B cell (primary cell): Measurements from ENCODE around the gene HMGN4. TPM values are rescaled to one million over a fixed set of nuclear protein-coding genes. Genes with fewer than 3 reads are reported as not detected.

Experiments used
- ATAC-seq: fragments of 200-7000 bp; cut with Tn5 transposase; one replicate; pipeline ENCODE4 v1.10.0; 2021; ENCODE audit warnings: low read depth, mild to moderate bottlenecking, moderate number of reproducible peaks, moderate library complexity
- CTCF ChIA-PET: fragments of 350-600 bp; sonication (Branson Sonifier 250); formaldehyde crosslinking; loops from one replicate; lab custom pipeline; 2021; ENCODE audit warnings: antibody characterized with exemption, inconsistent platforms; lab: Charles Lee
- POLR2A ChIA-PET: fragments of 350-600 bp; sonication (Branson Sonifier 250); formaldehyde crosslinking; loops from one replicate; lab custom pipeline; 2021; ENCODE audit warnings: antibody characterized with exemption; lab: Charles Lee
- DNase-seq: peaks from one replicate; pipeline ENCODE4 v3.0.0; 2013
- H2AFZ ChIP-seq: 2 replicates; pipeline ENCODE4 v1.6.1; 2012; ENCODE audit warnings: mild to moderate bottlenecking, low read depth, low read length; ENCODE audit not compliant: insufficient read depth, poor library complexity, severe bottlenecking
- H3K27ac ChIP-seq, 2 donors: 1 replicate in 1 of 2; 2 replicates in 1 of 2; pipeline ENCODE4 v1.5.1; 2012 to 2013; ENCODE audit warnings: low read length in 2 of 2, mild to moderate bottlenecking in 2 of 2, moderate library complexity in 1 of 2
- H3K27me3 ChIP-seq, 4 experiments: fragments of 200-600 bp in 1 of 4; sonication (generic) in 1 of 4; replicated peaks in 1 of 4; 1 replicate in 2 of 4; 2 replicates in 2 of 4; pipeline versions ENCODE4 v1.6.1 to v1.7.0; 2013 to 2016; ENCODE audit warnings: low read length in 3 of 4, mild to moderate bottlenecking in 2 of 4, mixed read lengths in 1 of 4, moderate library complexity in 1 of 4; ENCODE audit not compliant: insufficient read depth in 4 of 4, control insufficient read depth in 3 of 4; ENCODE audit errors: control extremely low read depth in 1 of 4
- H3K36me3 ChIP-seq, 2 experiments: replicated peaks in 1 of 2; 1 replicate in 1 of 2; 2 replicates in 1 of 2; pipeline versions ENCODE4 v1.6.1 to v1.7.1; 2013; ENCODE audit warnings: low read length in 1 of 2; ENCODE audit not compliant: insufficient read depth in 2 of 2, control insufficient read depth in 1 of 2; ENCODE audit errors: control extremely low read depth in 1 of 2, extremely low read depth in 1 of 2
- H3K4me1 ChIP-seq, 2 donors: fragments of 200-600 bp in 1 of 2; sonication (generic) in 1 of 2; 1 replicate in 1 of 2; 2 replicates in 1 of 2; pipeline versions ENCODE4 v1.5.1 to v1.6.1; 2013 to 2017; ENCODE audit warnings: low read length in 2 of 2; ENCODE audit not compliant: control insufficient read depth in 2 of 2, insufficient read depth in 2 of 2
- H3K4me2 ChIP-seq: replicated peaks from 2 replicates; pipeline ENCODE3; 2012; ENCODE audit warnings: mild to moderate bottlenecking, low read depth, low read length; ENCODE audit not compliant: poor library complexity, severe bottlenecking
- H3K4me3 ChIP-seq, 5 experiments: fragments of 200-600 bp in 1 of 5; sonication (generic) in 1 of 5; 1 replicate in 3 of 5; 2 replicates in 2 of 5; pipeline versions ENCODE4 v1.5.1 to v1.7.0; 2011 to 2016; ENCODE audit warnings: low read length in 4 of 5, mild to moderate bottlenecking in 4 of 5, low read depth in 2 of 5, control low read depth in 1 of 5, moderate library complexity in 1 of 5; ENCODE audit not compliant: insufficient read depth in 1 of 5; ENCODE audit errors: control extremely low read depth in 1 of 5, extremely low read depth in 1 of 5
- H3K79me2 ChIP-seq: fragments of 200-600 bp; sonication (generic); one replicate; pipeline ENCODE4 v1.6.0; 2016; ENCODE audit warnings: low read length; ENCODE audit not compliant: control insufficient read depth, insufficient read depth
- H3K9ac ChIP-seq: fragments of 200-600 bp; sonication (generic); 2 replicates; pipeline ENCODE4 v1.6.1; 2017; ENCODE audit warnings: mild to moderate bottlenecking, low read length, moderate library complexity
- H3K9me3 ChIP-seq, 3 donors: one replicate each; pipeline versions ENCODE4 v1.6.1 to v1.7.1; 2013; ENCODE audit warnings: low read length in 2 of 3; ENCODE audit not compliant: control insufficient read depth in 2 of 3, insufficient read depth in 1 of 3; ENCODE audit errors: control extremely low read depth in 1 of 3
- H4K20me1 ChIP-seq: 2 replicates; pipeline ENCODE4 v1.6.0; 2012; ENCODE audit warnings: mild to moderate bottlenecking, low read length; ENCODE audit not compliant: insufficient read depth, control insufficient read depth, poor library complexity, severe bottlenecking
- H3K27ac Mint-ChIP-seq: one replicate; pipeline ENCODE4 v1.8.0; 2021; ENCODE audit warnings: mixed read lengths
- H3K27me3 Mint-ChIP-seq: one replicate; pipeline ENCODE4 v1.8.0; 2021; ENCODE audit warnings: mixed read lengths
- H3K4me1 Mint-ChIP-seq: one replicate; pipeline ENCODE4 v1.8.0; 2021; ENCODE audit warnings: mixed read lengths
- H3K4me3 Mint-ChIP-seq: one replicate; pipeline ENCODE4 v1.8.0; 2021; ENCODE audit warnings: mixed read lengths
- H3K9me3 Mint-ChIP-seq: one replicate; pipeline ENCODE4 v1.8.0; 2022; ENCODE audit warnings: mixed read lengths; ENCODE audit not compliant: insufficient read depth
- EZH2 ChIP-seq: IDR thresholded peaks from 2 replicates; pipeline ENCODE4 v1.6.1; 2012; ENCODE audit warnings: borderline replicate concordance, low read depth, mild to moderate bottlenecking, moderate library complexity, low read length; ENCODE audit not compliant: insufficient read depth, poor library complexity, severe bottlenecking
- WGBS: methylation state at CpG from one replicate; pipeline ENCODE4 v1.1.5; 2013; ENCODE audit warnings: missing lambda C conversion rate; ENCODE audit not compliant: insufficient coverage; 5-methylcytosine and 5-hydroxymethylcytosine counted together
- intact Hi-C: fragments of 100-400 bp; cut with micrococcal nuclease; formaldehyde crosslinking; loops from one replicate; pipeline ENCODE4 v1.10.0; 2022
- polyA minus RNA-seq: library from RNA; depleted of rRNA, polyadenylated mRNA; stranded (reverse); fragments of >200 nt; gene quantifications from 2 replicates; pipeline ENCODE4 v1.2.3, GENCODE V29; 2012
- polyA plus RNA-seq: library from polyadenylated mRNA; depleted of rRNA; stranded (reverse); fragments of >200 nt; gene quantifications from 2 replicates; pipeline ENCODE4 v1.2.3, GENCODE V29; 2012
- total RNA-seq, 2 donors: library from RNA; stranded (reverse); fragments of 120-200 nt in 1 of 2; gene quantifications; 1 replicate in 1 of 2; 2 replicates in 1 of 2; pipeline versions ENCODE4 v1.2.3 to v1.2.4, GENCODE V29; 2013 to 2022
- TF ChIP-seq, protein P1 (sequence below): fragments of 200-600 bp; IDR thresholded peaks from one replicate; pipeline ENCODE4 v1.8.0; 2022; ENCODE audit warnings: antibody characterized with exemption, mild to moderate bottlenecking

The HMGN4 gene
- total RNA-seq (81.1 and 82.4 TPM in 2 replicates), polyA plus RNA-seq (25.7 and 37.7 TPM in 2 replicates), polyA minus RNA-seq (44.3 and 48.2 TPM in 2 replicates)
- 146 TPM for total RNA-seq (2013)

GRCh38 chr6:26537846-26538571 is at the start of gene HMGN4:
Gene HMGN4 (plus strand): TSS chr6:26538366. CDS start chr6:26545207, 6,841 bp downstream.
- WGBS: under 1% methylated on average over 47 of the region's 49 CpGs
- Histone ChIP-seq H4K20me1 (no peaks in the 10 kb centered on the region), H2AFZ (peak within 1 kb of the TSS; percentile 89), H3K4me1 (peaks cover 29 to 35% of the 10 kb centered on the region in 2 donors), H3K4me2 (peak within 1 kb of the TSS; percentile 82), H3K36me3 (peaks cover 0 to 7% of the 10 kb centered on the region in 2 experiments), H3K79me2 (peaks cover 35% of the 10 kb centered on the region), H3K27ac (peak within 1 kb of the TSS; percentile 84 to 94), H3K9me3 (no peaks in the 10 kb centered on the region), H3K4me3 (peak within 1 kb of the TSS; percentile 89 to 98 (median 92)), H3K27me3 (no peaks in the 10 kb centered on the region), H3K9ac (peak within 1 kb of the TSS; percentile 97)
- TF ChIP-seq, protein P1, sequence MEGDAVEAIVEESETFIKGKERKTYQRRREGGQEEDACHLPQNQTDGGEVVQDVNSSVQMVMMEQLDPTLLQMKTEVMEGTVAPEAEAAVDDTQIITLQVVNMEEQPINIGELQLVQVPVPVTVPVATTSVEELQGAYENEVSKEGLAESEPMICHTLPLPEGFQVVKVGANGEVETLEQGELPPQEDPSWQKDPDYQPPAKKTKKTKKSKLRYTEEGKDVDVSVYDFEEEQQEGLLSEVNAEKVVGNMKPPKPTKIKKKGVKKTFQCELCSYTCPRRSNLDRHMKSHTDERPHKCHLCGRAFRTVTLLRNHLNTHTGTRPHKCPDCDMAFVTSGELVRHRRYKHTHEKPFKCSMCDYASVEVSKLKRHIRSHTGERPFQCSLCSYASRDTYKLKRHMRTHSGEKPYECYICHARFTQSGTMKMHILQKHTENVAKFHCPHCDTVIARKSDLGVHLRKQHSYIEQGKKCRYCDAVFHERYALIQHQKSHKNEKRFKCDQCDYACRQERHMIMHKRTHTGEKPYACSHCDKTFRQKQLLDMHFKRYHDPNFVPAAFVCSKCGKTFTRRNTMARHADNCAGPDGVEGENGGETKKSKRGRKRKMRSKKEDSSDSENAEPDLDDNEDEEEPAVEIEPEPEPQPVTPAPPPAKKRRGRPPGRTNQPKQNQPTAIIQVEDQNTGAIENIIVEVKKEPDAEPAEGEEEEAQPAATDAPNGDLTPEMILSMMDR: peak; percentile 8
- TF ChIP-seq EZH2: no peak
- H3K4me1 Mint-ChIP-seq: peaks cover 56% of the 10 kb centered on the region
- H3K27me3 Mint-ChIP-seq: peaks cover 3% of the 10 kb centered on the region
- intact Hi-C loops: loop anchor here (1.0 to 5.0 kb wide), 12 partner anchors 15 to 253 kb away; partner anchors contain the start of genes ABT1, BTN2A1, BTN3A1 and BTN3A2
- H3K9me3 Mint-ChIP-seq: no peaks in the 10 kb centered on the region
- CTCF ChIA-PET: interaction anchor here (0.7 to 3.6 kb wide), 21 partner anchors 10 to 493 kb away, joined by 3 to 18 read pairs (median 4); a partner anchor contains a TSS
- peak within 1 kb of the TSS; percentile 96 for H3K4me3 Mint-ChIP-seq
- ATAC-seq (peak; percentile 68), DNase-seq (peak; percentile 97)
- POLR2A ChIA-PET: interaction anchor here (0.5 to 3.1 kb wide), 22 partner anchors 8 to 1269 kb away, joined by 3 to 51 read pairs (median 6); a partner anchor contains a TSS
- peak within 1 kb of the TSS; percentile 99 for H3K27ac Mint-ChIP-seq
